Activated CD8-positive, alpha-beta memory T cell treated with anti-CD3 and anti-CD28 coated beads, Interleukin-2, amount 50 U/mL, for 1 hour (primary cell): Measurements from ENCODE around the gene PRKCB.

Source experiments
- DNase-seq: peaks from one replicate; pipeline ENCODE4 v3.0.0-alpha.2; 2020; ENCODE audit errors: extremely low read depth

The PRKCB gene

GRCh38 chr16:24041834-24042631 lies 206.2 kb downstream of the PRKCB start:
- DNase-seq, result no peak

GRCh38 chr16:24044467-24044866 lies 208.7 kb downstream of the PRKCB start:
- DNase-seq, result no peak

- no peak for DNase-seq
Measured at GRCh38 chr16:24045641-24046040, 209.9 kb downstream of the PRKCB start.

GRCh38 chr16:24046442-24046841 lies 210.7 kb downstream of the PRKCB start:
- DNase-seq, result no peak

GRCh38 chr16:24049113-24049512 lies 213.3 kb downstream of the PRKCB start:
- no peak for DNase-seq

GRCh38 chr16:24051125-24051524 lies 215.3 kb downstream of the PRKCB start:
- DNase-seq, result no peak

- DNase-seq, result no peak
Measured at GRCh38 chr16:24052329-24053098, 216.7 kb downstream of the PRKCB start.

GRCh38 chr16:24053099-24053946 lies 217.5 kb downstream of the PRKCB start:
- no peak for DNase-seq

- DNase-seq, result no peak
Measured at GRCh38 chr16:24054741-24055491, 219.1 kb downstream of the PRKCB start.

- no peak for DNase-seq
Measured at GRCh38 chr16:24062270-24062817, 226.6 kb downstream of the PRKCB start.

- no peak for DNase-seq
Measured at GRCh38 chr16:24069036-24069590, 233.3 kb downstream of the PRKCB start.

GRCh38 chr16:24070851-24071250 lies 235.1 kb downstream of the PRKCB start:
- DNase-seq, result no peak

- no peak for DNase-seq
Measured at GRCh38 chr16:24071666-24072360, 236.0 kb downstream of the PRKCB start.

- no peak for DNase-seq
Measured at GRCh38 chr16:24073321-24073720, 237.5 kb downstream of the PRKCB start.

- no peak for DNase-seq
Measured at GRCh38 chr16:24074574-24074973, 238.8 kb downstream of the PRKCB start.

GRCh38 chr16:24075302-24075701 lies 239.5 kb downstream of the PRKCB start:
- DNase-seq, result no peak

GRCh38 chr16:24075931-24076716 lies 240.3 kb downstream of the PRKCB start:
- no peak for DNase-seq

GRCh38 chr16:24077292-24077691 lies 241.5 kb downstream of the PRKCB start:
- DNase-seq, result no peak

GRCh38 chr16:24077966-24078365 lies 242.2 kb downstream of the PRKCB start:
- DNase-seq, result no peak
